Stomach (tissue), 4 donors: ENCODE measurements around the gene IGSF1.

Experiments used
- CTCF ChIP-seq, 7 experiments: fragments of 450-650 bp in 4 of 7; fragments of 200-600 bp in 3 of 7; sonication (generic) in 3 of 7; IDR thresholded peaks; one replicate each; pipeline ENCODE4 v1.5.1; 2016 to 2019; ENCODE audit warnings: antibody characterized with exemption in 7 of 7, control low read depth in 2 of 7, mild to moderate bottlenecking in 1 of 7
- POLR2A ChIP-seq, 4 donors: fragments of 450-650 bp; IDR thresholded peaks; one replicate each; pipeline ENCODE4 v1.6.1; 2016; ENCODE audit warnings: antibody characterized with exemption in 4 of 4, control low read depth in 2 of 4, mild to moderate bottlenecking in 1 of 4, moderate library complexity in 1 of 4

- TF ChIP-seq CTCF (IDR thresholded peaks at IDR 0.05) (no peak), POLR2A (IDR thresholded peaks at IDR 0.05) (no peak)
Measured at GRCh38 chrX:131306601-131307000, 17.5 kb upstream of the IGSF1 start.
